ENCODE results near the gene AFAP1. TPM values are rescaled to one million over a fixed set of nuclear protein-coding genes. Genes with fewer than 3 reads are reported as not detected.

Gene AFAP1
- total and polyA plus RNA-seq, 2 donors (not counting 3 experiments of a cell fraction or from before 2014, with no cell fraction given) = 32.3 to 103 TPM

GRCh38 chr4:7760706-7761105, 179.0 kb downstream of the AFAP1 start:
- TF ChIP-seq GATA2 (IDR thresholded peaks at IDR 0.05; ENCODE audit: insufficient read depth, insufficient read length, low read depth, low read length) (no peak), POLR2AphosphoS5 (IDR thresholded peaks at IDR 0.05; ENCODE audit: insufficient read depth, low read depth, low read length) (no peak), EZH2 (IDR thresholded peaks at IDR 0.05; ENCODE audit: borderline replicate concordance, low read depth, low read length, severe bottlenecking) (no peak), FOS (IDR thresholded peaks at IDR 0.05; ENCODE audit: borderline replicate concordance, insufficient read depth, low read length) (no peak), CTCF (IDR thresholded peaks at IDR 0.05; ENCODE audit: extremely low read depth in 1 of 2, insufficient read depth in 1 of 2, low read depth in 1 of 2, low read length in 2 of 2) (no peak), JUN (IDR thresholded peaks at IDR 0.05; ENCODE audit: borderline replicate concordance, insufficient read depth, insufficient read length, low read depth) (no peak), POLR2A (IDR thresholded peaks at IDR 0.05; ENCODE audit: low read depth, low read length) (no peak), MYC (IDR thresholded peaks at IDR 0.05; ENCODE audit: low read depth, low read length) (no peak), MAX (IDR thresholded peaks at IDR 0.05; ENCODE audit: insufficient read depth, insufficient read length) (no peak)
- no peak overlapping the region for H3K27ac ChIP-seq (ENCODE audit: insufficient read depth, low read depth, low read length)
- H3K36me3 ChIP-seq (ENCODE audit: control insufficient read depth in 2 of 2, extremely low read depth in 1 of 2, insufficient read depth in 2 of 2, low read length in 2 of 2) = peaks cover 11 to 45% of the 10 kb centered on the region in 2 experiments
- BruUV-seq (replicated peaks) = no TSS peak
- dilution Hi-C loops (cut with MboI; ENCODE audit: extremely low pct_ligation_motif_present, low sequenced_read_pairs) (no loop called here), intact Hi-C loops (cut with micrococcal nuclease) (loop anchor here (1.0 to 2.0 kb wide), 2 partner anchors 42 to 226 kb away; no protein-coding TSS in a partner anchor)
- H3K9me3 ChIP-seq (replicated peaks; ENCODE audit: control insufficient read depth, insufficient read depth, low read length) = no peaks in the 10 kb centered on the region
- H3K4me2 ChIP-seq (ENCODE audit: insufficient read depth, low read length) = no peak overlapping the region
- ChIA-PET POLR2A (no interaction called here), CTCF (interaction anchor here (1.4 to 2.8 kb wide), 5 partner anchors 15 to 228 kb away, joined by 5 to 13 read pairs (median 8); no protein-coding TSS in a partner anchor)
- no peak overlapping the region for H3K9ac ChIP-seq (replicated peaks; ENCODE audit: extremely low read depth, insufficient read depth, low read length)
- no peak overlapping the region for H3K4me3 ChIP-seq (replicated peaks in 1 of 3; ENCODE audit: insufficient read depth in 1 of 3, low read depth in 1 of 3, low read length in 3 of 3)
- H3K4me1 ChIP-seq (ENCODE audit: control insufficient read depth, extremely low read depth, insufficient read depth, low read length) = peaks cover 9% of the 10 kb centered on the region
- H3K79me2 ChIP-seq (ENCODE audit: control insufficient read depth, insufficient read depth, low read length) = peaks cover 2% of the 10 kb centered on the region
- H2AFZ ChIP-seq (ENCODE audit: low read depth, low read length) = no peak overlapping the region
- H4K20me1 ChIP-seq (replicated peaks; ENCODE audit: control insufficient read depth, extremely low read depth, insufficient read depth, low read length) = no peaks in the 10 kb centered on the region
- DNase-seq (ENCODE audit: low read depth, low spot score) (no peak), FAIRE-seq (no peak)
- no peaks in the 10 kb centered on the region for H3K9me1 ChIP-seq (replicated peaks; ENCODE audit: control insufficient read depth, extremely low read depth, insufficient read depth, low read length)
- no peaks in the 10 kb centered on the region for H3K27me3 ChIP-seq (ENCODE audit: control insufficient read depth in 2 of 2, insufficient read depth in 2 of 2, low read length in 2 of 2)
